HG03045 (cell line): ENCODE data around the gene ROBO4.
A peak's percentile ranks its signal among the peaks of the same experiment; 100 is the strongest.

Source experiments
- ATAC-seq: cut with Tn5 transposase; IDR thresholded peaks from one replicate; pipeline ENCODE4 v1.9.1; 2021; ENCODE audit warnings: mild to moderate bottlenecking, moderate library complexity; ENCODE audit not compliant: unreplicated experiment

The ROBO4 gene

DNA sequence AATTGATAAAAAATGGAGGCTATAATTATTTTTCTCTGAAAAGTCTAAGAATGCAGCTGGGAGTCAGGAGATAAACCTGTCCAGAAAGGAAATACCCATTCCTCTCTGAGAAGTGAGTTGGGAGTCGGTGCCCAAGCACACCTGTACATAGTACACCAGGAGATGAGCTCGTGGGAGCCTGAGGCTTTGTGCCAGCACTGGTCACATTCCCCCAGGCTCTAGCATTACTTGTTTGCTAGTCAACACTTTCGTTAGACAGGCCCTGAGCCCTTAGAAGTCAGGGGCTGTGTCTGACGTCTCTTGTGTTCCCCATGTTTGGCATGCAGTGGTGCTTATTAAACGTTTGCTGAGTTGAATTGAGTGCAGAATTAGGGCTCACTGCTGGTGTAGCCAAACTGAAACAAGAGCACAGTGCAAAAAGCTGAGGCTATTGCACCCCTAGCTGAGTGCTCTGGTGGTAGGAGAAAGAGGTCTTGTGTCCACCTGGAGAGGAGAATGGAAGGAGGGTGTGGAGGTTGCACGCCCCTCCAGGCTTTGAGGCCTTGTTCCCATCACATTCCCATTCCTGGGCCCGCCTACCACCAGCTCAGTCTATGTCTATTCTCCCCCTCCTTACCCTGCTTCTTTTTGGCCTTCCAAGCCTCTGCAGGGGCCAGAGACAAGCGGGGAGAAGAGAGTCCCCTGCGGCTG is 6.8 kb downstream of the ROBO4 start:
- no peak for ATAC-seq

DNA sequence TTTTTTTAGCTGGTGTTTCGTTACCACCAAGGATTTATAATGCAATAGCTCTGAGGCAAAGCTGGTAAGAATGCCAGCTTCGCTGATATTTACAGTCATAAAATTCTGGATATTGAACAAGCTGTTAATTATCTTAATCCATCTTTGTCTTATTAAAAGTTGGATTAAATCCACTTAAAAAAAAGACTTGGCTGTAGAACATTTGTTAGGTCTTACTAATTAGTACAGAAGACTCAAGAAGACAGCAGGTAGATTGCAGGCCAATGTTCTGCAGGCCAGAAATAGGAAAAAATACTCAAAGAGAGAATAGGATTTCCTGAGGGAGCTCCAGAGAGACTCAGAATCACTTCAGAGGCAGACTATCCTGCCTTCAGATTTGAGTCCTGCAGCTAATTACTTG is 7.5 kb downstream of the ROBO4 start:
- ATAC-seq, result no peak

DNA sequence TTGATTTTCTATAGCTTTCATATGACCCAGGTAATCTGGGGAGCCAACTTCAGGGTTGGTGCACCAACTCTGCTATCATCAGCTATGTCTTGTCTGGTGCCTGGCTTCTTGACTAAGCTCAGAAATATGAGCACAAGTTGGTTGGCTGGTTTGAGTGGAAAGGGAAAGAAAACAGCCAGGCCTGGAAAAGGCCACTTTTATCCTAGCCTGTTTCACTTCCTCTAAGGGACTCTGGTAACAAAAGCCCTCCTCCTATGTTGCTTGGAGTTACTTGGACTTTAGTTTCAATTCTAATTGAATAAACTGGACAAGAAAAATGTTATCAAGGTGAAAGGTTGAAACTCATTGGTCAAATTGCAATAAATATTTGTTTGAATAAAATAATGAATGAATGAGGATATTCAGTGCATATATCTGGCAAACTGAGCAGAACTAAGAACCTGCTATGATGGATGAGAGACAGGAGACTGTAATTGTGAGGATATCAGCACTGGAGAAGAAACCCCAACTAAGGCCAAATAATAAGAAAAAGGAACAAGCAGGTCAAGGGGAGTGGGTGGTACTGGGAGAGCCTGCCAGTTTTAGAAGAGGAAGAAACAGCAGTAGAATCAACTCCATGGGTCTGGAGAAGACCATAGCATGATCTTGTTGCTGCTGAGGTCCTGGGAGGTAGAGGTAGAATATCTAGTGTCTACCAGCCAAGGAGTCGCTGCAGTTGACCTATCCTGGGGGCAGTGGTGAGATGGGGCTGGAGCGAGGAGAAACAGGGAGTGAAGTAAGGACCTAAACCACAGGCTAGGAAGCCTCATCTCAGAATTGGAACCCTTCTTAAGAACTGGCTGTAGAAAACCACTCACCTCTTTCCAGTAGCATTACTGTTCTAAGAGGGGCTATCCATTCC is 8.2 kb downstream of the ROBO4 start:
- no peak for ATAC-seq

DNA sequence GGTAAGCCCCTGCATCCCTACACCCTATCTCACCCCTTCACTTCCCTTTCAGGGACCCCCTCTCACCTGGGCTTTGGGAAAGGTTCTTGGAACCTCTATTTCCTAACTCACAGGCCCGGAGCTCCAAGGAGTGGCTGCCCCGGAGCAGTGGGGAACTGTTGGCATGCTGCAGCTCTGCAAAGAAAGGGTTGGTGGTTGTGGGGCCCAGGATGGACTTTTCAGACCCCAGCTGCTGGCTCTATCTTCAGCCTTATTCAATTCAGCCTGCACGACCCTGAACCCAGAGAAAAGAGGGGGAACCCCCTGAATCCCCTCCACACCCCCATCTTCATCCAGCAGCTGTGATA is 10.0 kb downstream of the ROBO4 start:
- ATAC-seq, result no peak

DNA sequence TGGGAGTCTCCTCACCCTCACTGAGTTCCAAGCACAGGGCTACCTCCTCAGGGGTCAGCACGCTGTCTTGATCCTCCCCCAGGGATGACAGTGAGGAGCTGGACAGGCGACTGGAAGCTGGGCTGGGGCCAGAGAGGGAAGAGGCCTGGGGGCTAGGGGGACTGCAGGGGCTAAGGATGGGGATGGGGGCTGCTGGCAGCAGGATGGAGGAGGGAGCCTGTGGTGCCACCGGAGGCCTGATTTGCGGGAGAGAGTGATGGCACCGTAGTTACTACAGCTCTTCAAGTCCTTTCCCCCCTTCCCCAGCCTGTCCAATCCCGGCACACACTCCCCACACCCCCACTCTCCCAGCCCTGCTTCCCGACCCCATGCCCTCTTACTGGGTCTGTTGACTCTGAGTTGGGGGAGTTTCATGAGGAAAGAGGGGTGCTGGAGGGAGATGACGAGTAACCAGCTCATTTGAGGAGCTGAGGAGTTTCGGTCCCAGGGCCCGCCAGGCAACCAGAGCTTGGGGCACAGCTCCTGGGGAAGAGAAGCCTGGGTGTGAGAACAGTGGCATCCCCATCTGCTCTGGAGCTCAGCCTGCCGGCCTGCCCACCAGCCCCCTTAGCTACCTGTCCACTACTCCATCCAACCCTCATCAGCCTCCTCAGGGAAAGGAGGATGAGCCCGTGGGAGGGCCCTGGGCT is 10.5 kb downstream of the ROBO4 start:
- no peak for ATAC-seq

DNA sequence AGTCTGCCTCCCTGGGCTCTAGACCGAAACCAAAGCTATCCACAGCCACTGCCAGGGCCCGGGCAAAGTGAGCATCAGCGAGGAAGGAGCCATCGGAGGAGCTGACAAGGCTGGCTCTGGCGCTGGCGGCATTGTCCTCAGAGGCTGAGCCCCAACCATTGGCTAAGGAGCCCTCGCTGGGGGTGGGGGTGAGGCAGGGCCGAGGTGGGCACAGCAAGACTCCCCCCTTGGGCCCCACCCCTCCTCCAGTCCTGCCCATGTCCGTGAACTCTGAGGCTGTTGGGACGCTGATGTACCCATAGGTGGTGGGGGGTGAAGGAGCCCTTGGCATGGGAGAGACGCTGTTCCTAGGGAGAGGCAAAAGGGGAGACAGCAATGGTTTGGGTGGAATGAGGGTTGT is 11.2 kb downstream of the ROBO4 start:
- no peak for ATAC-seq

DNA sequence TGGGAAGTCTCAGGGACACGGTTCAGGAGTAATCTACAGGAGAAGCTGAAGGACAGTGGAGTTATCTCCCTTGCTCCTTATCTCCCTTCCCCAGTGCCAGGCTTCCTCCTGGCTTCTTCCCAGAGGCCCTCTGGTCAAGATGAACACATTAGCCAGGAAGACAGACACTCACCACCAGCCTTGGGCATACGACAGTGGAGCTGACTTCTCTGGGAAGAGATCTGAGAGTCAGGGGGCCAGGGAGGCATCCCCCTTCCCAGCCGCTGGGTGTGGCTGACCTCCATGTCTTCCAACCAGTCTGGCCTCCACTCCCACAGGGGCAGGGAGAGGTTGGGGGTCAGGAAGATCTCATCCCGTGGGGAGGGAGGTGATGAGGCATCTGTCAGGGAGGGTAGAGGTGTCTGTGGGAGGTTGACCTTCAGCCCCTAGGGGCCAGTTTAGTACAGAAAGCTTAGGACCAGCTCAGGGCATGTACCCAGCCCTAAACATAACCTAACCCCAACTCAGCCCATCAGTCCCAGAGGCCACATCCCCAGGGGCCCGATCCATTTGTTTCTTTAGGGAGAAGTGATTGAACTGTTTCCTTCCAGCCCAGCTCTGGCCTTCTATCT is 12.7 kb downstream of the ROBO4 start:
- no peak for ATAC-seq

DNA sequence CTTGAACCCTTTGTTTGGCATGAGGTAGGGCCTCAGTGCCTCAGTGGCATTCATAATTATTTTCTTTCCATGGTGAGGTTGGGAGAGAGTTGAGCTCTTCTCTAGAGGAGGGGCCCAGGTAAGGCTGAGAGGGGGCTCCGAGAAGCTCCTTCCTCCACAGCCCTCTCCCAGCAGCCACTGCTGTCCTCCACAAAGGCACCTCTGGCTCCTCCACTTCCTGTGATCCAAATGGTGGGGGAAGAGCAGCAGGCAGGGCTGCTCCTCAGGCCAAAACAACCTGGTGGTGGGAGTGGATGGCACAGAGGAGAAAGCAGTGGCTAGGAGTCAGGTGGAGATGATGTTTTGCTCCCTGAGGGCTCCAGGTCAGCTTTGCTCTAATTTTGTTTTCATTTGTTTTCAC is 13.3 kb downstream of the ROBO4 start:
- ATAC-seq, result no peak

DNA sequence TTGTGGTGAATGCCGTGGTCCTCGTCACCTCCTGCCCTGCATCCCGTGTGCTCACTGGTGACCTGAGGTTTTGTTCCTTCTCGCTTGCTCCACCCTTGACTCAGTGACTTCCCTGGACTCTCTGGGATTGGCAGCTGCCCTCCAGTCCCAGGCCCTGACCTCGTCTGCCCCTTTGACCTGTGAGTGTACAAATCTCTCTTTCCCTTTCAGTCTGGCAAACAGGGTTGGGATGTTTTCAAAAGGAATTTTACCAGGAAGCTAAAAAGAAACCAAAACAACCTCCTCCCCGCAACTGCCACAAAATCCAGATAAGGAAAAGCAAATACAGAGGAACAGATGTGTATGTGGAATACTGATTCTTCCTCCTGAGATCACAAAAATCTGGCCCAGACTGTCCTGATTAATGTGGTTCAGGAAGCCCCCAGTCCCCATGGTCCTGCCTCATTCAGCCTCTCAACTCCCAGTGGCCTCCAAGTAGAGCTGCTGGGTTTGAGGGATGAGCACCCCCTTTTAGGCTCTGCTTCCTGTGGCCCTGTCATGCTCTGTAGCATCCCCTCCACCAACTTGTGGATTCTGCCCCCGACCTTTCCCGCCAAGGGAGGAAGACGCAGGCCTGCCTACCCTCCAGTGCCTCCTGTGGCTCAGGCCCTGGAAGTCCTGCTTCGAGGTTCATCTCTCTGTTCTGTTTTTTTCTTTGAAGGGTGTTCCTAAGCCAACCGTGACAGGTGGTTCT is 15.2 kb downstream of the ROBO4 start:
- no peak for ATAC-seq

DNA sequence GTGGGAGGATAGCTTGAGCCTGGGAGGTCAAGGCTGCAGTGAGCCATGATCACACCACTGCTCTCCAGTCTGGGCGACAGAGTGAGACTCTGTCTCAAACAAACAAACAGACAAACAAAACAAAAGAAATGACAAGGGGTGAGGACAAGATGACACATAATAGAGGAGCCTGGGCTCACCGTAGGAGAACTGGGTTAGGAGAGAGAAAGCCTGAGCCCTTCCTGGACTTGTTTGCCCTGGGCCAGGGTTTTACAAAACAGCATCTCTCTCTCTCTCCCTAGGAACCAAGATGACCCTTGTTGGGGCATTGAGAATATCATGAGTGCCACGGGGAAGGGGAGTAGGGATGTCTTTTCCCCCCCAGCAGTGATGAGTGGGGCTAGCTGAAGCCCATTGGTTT is 16.7 kb downstream of the ROBO4 start:
- no peak for ATAC-seq

DNA sequence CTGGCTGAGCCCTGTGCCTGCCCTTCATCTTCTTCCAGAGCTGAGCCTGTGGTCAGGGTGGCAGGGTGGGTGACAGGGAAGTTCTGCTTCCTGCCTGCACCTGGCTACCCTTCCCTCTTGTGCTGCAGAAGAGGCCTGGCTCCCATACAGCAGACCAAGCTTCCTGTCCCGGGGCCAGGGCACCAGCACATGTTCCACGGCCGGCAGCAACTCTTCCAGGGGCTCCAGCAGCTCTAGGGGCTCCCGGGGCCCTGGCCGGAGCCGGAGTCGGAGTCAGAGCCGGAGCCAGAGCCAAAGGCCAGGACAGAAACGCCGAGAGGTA is 17.4 kb downstream of the ROBO4 start:
- no peak for ATAC-seq

DNA sequence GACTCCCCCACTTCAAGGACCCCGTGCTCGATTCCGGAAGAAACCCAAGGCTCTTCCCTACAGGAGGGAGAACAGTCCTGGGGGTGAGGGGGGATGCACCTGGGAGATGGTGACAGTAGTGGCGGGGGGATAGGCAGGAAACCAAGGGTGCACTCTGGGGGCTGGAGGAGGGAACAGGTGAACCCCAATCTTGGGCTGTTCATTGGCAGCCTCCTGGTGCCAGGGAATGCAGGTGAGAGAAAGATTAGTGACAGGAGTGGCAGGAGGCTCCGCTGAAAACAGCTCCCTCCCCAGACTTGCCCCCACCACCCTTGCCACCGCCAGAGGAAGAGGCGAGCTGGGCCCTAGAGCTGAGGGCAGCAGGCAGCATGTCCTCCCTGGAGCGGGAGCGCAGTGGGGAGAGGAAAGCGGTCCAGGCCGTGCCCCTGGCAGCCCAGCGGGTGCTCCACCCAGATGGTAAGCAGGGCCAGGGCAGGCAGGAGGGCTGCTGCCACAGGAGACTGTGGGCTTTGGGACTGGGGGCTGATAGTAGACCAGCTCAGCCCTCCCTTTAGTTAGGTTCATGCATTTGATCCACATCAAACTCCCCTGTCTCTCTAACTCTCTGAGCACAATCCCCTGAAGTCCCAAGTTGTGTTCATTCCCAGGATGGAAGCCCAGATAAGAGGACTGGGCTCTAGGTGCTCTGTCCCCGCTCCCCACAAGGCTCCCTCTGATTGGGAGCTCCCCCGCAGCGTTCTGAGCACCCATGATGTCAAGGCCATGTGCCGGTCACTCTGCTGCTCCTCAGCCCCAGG is 18.0 kb downstream of the ROBO4 start:
- no peak for ATAC-seq

DNA sequence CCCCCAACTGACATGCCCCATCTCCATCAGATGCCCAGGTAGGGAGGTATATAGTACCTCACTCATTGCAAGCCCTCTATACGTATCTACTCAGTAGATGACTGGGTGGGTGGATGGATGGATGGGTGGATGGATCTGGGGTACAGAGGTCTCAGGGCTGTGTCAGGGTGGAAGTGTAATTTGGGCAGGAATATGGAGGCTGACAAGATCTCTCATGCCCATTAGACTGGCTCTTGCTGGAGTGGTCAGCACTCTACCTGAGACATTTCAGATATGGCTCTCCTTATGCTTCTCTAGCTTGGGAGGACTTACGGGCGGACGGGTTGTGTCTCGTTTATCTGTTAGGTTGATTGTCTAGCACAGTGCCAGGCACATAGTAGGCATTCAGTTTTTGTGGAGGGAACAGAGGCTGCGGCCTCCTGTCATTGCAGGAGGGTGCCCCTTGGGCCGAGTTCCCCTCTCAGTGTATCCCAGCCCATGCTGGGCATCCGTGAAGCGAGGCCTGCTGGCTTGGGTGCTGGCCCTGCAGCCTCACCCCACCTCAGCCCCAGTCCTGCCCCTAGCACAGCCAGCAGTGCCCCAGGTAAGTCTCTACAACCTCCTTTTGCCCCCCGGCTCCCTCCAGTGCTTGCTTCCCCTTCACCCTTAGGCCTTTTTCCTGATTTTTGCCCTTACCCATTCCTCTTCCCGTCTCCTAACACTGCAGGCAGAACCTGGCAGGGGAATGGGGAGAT is 18.7 kb downstream of the ROBO4 start:
- ATAC-seq, result no peak

DNA sequence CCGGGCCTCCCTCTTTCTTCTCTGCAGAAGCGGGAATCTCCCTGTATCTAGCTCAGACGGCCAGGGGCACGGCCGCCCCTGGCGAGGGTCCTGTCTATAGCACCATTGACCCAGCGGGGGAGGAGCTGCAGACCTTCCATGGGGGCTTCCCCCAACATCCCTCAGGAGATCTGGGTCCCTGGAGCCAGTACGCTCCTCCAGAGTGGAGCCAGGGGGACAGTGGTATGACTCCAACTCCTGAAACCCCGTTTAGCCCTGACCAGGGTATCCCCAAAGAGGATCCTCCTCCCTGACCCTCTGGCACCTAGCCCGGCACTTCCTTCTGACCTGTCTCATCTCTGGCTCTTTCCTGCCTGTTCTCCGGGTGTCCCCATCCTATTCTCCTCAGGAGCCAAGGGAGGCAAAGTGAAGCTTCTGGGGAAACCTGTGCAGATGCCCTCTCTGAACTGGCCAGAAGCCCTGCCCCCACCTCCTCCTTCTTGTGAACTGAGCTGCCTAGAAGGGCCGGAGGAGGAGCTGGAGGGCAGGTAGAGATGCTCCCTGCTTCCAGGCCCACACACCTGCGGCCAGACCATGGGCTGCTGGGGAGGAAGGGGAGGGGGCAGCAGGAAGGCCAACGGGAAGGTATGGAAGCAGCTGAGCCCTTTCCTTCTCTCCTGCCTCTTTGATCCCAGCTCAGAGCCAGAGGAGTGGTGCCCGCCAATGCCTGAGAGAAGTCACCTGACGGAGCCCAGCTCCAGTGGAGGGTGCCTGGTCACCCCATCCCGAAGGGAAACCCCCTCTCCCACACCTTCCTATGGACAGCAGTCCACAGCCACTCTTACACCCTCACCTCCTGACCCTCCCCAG is 19.5 kb downstream of the ROBO4 start:
- no peak for ATAC-seq

DNA sequence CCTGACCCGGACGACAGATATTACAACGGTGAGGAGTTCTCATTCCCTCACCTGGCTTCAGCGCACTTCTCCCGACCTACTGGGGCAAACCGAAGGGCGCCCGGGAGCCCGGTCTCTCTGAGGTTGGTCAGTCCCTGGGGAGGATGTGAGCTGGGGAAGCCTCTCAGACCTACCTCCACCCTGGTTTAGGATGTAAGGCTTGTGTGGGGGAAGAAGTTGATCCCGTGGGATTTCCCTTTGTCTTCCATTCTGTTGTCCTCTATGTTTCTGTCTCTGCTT is 20.1 kb downstream of the ROBO4 start:
- no peak for ATAC-seq

DNA sequence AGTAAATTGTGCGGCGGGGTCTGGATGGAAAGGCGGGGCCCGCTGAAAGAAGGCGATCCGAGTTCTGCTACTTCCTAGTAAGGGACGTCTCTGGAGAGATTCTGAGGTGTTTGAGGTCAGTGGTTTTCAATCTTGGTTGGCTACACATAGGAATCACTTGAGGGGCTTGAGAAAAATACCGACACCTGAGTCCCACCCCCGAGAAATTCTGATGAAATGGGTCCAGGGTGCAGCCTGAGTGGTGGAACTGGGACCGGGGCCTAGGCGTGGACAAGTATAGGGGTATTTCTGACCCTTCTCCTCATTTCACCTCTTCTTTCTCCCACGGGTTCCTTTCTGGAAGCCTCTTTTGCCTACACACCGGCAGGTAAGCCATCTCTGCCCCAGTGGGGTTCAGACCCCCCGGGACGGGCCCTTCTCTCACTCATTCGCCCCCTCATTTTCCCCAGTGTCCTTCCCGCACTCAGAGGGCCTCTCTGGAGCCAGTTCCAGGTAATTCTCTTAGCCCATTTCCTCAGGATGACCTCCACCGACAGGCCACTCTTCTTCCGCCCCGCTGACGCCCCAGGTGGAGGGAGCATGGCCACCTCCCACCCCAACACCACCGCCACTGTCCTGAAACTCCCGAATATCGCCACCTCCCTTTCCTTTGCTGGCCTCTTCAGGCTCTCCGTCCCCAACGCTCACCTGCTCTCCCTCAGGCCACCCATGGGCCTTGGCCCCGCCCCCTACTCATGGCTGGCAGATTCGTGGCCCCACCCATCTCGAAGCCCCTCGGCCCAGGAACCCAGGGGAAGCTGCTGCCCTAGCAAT is 20.6 kb downstream of the ROBO4 start:
- ATAC-seq, result no peak

DNA sequence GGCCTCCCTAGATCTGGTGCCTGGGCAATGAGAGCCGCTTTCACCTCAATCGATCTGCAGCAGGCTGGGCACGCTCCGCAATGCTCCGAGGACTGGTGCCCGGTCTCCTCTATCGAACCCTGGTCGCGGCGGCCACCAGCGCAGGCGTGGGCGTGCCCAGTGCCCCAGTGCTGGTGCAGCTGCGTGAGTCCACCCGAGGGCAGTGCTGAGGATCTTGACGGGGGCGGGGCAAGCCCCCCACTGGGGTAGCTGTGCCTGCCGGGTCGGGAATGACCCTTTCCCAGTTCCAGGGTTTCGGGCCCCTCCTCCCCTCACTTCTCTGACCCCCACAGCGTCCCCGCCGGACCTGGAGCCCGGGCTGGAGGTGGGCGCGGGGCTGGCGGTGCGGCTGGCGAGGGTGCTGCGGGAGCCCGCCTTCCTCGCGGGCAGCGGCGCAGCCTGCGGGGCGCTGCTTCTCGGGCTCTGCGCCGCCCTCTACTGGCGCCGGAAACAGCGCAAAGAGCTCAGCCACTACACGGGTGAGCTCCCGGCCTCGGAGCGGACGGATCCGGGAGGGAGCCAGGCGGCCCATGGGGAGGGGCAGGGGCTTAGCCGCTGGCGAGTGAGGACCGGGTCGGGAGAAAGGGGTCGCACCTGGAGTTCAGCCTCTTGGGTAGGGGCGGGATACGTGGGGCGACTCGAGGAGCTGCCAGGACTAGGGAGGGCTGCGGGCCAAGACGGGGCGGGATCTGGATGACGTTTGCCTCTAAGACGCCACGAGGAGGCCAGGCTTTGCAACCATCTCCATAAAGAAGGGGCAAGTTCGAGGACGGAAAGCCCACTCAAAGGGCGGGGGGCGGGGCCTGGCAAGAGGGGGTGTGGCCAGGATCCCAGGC is 21.5 kb downstream of the ROBO4 start:
- peak; percentile 86 for ATAC-seq
